ENCODE data around the gene ACAA1.
"Not testable (repeated sequence)": the region's sequence is repeated elsewhere in the genome, so short reads cannot be mapped to it uniquely, and the experiment has no call there.

DNA sequence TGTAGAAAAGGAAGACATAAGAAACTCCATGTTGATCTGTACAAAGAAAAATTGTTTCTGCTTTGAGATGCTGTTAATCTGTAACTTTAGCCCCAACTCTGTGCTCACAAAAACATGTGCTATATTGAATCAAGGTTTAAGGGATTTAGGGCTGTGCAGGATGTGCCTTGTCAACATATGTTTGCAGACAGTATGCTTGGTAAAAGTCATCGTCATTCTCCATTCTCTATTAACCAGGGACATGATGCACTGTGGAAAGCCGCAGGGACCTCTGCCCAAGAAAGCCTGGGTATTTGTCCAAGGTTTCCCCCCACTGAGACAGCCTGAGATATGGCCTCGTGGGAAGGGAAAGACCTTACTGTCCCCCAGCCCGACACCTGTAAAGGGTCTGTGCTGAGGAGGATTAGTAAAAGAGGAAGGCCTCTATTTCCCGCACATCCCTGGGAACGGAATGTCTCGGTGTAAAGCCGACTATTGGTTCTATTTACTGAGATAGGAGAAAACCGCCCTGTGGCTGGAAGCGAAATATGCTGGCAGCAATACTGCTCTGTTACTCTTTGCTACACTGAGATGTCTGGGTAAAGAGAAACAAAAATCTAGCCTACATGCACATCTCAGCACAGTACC lies 2.3 kb downstream of the ACAA1 start:
- TF ChIP-seq, protein P1, sequence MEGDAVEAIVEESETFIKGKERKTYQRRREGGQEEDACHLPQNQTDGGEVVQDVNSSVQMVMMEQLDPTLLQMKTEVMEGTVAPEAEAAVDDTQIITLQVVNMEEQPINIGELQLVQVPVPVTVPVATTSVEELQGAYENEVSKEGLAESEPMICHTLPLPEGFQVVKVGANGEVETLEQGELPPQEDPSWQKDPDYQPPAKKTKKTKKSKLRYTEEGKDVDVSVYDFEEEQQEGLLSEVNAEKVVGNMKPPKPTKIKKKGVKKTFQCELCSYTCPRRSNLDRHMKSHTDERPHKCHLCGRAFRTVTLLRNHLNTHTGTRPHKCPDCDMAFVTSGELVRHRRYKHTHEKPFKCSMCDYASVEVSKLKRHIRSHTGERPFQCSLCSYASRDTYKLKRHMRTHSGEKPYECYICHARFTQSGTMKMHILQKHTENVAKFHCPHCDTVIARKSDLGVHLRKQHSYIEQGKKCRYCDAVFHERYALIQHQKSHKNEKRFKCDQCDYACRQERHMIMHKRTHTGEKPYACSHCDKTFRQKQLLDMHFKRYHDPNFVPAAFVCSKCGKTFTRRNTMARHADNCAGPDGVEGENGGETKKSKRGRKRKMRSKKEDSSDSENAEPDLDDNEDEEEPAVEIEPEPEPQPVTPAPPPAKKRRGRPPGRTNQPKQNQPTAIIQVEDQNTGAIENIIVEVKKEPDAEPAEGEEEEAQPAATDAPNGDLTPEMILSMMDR (IDR thresholded peaks at IDR 0.05) = not testable (repeated sequence)
- not testable (repeated sequence) for TF ChIP-seq ZFX (IDR thresholded peaks at IDR 0.05; ENCODE audit: borderline replicate concordance)
